ENCODE data around the gene KDM1A.

KDM1A gene

GRCh38 chr1:23019863-23020625 is 776 bp downstream of the KDM1A start:
- DNase-seq (ENCODE audit: low read depth) = no peak
- peak overlapping the region; percentile 66 for H3K4me3 ChIP-seq (ENCODE audit: low read depth, low read length)
- no peak for TF ChIP-seq CTCF (IDR thresholded peaks at IDR 0.05; ENCODE audit: low read depth, low read length, missing control alignments)
- in situ Hi-C loops (cut with HindIII; ENCODE audit: low sequenced_read_pairs) = no loop called here

GRCh38 chr1:23020706-23021405 is 1.6 kb downstream of the KDM1A start:
- H3K4me3 ChIP-seq (ENCODE audit: low read depth, low read length) = peak overlapping the region; percentile 66
- TF ChIP-seq CTCF (IDR thresholded peaks at IDR 0.05; ENCODE audit: low read depth, low read length, missing control alignments) = no peak
- in situ Hi-C loops (cut with HindIII; ENCODE audit: low sequenced_read_pairs) = no loop called here
- DNase-seq (ENCODE audit: low read depth) = no peak

DNA sequence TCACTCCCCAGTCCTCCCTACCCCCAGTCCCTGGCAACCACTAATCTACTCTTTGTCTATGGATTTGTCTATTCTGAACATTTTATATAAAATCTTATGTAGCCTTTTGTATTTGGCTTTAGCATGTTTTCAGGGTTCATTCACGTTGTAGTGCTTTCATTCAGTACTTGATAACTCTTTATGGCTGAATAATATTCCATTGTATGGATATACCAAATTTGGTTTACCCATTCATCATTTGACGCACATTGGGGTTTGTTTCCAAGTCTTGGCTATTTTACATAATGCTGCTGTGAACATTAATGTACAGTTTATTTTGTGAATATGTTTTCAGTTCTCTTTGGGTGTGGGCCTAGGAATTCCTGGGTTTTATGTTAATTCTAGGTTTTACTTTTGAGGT is 2.6 kb downstream of the KDM1A start:
- no peak overlapping the region for H3K4me3 ChIP-seq (ENCODE audit: low read depth, low read length)
- in situ Hi-C loops (cut with HindIII; ENCODE audit: low sequenced_read_pairs) = no loop called here
- DNase-seq (ENCODE audit: low read depth) = no peak
- no peak for TF ChIP-seq CTCF (IDR thresholded peaks at IDR 0.05; ENCODE audit: low read depth, low read length, missing control alignments)

- in situ Hi-C loops (cut with HindIII; ENCODE audit: low sequenced_read_pairs) = no loop called here
- no peak for TF ChIP-seq CTCF (IDR thresholded peaks at IDR 0.05; ENCODE audit: low read depth, low read length, missing control alignments)
- H3K4me3 ChIP-seq (ENCODE audit: low read depth, low read length) = no peak overlapping the region
- no peak for DNase-seq (ENCODE audit: low read depth)
Observed at GRCh38 chr1:23023174-23023845, 4.0 kb downstream of the KDM1A start.

DNA sequence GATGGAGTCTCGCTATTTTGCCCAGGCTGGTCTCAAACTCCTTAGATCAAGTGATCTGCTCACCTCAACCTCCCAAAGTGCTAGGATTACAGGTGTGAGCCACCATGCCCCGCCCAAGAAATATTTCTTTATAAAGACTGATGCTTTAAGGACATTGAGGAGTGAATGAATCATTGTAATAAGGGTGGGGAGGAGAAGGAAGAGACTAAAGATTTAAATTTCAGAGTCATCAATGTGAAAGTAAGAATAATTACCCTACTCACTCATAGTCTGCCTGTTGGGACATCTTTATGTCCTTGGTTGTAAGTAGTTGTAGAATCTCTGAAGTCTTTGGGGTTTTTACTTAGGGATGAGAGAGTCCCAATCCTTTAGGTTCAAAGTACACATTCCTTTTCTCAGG is 7.3 kb downstream of the KDM1A start:
- DNase-seq (ENCODE audit: low read depth) = no peak
- TF ChIP-seq CTCF (IDR thresholded peaks at IDR 0.05; ENCODE audit: low read depth, low read length, missing control alignments) = no peak
- in situ Hi-C loops (cut with HindIII; ENCODE audit: low sequenced_read_pairs) = no loop called here
- H3K4me3 ChIP-seq (ENCODE audit: low read depth, low read length) = no peak overlapping the region

DNA sequence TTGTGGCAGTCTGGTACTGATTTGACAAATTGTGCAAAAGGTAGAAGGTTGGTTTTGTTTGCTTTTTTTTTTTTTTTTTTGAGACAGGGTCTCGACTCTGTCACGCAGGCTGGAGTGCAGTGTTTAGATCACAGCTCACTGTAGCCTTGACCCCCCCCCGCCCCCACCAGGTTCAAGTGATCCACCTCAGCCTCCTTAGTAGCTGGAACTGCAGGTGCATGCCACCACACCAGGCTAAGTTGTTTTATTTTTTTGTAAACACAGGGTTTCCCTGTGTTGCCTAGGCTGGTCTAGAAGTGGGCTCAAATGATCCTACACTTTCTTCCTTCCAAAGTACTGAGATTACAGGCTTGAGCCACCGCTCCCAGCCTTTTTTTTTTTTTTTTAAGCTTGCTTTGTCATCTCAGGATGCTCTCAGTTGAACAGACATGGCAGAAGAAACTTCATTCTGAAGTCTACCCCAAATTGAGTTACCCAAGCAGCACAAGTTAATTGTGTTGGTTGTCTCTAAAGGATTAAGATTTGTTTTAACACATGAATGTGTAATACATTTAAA is 8.2 kb downstream of the KDM1A start:
- no peak for DNase-seq (ENCODE audit: low read depth)
- no peak overlapping the region for H3K4me3 ChIP-seq (ENCODE audit: low read depth, low read length)
- TF ChIP-seq CTCF (IDR thresholded peaks at IDR 0.05; ENCODE audit: low read depth, low read length, missing control alignments) = no peak
- in situ Hi-C loops (cut with HindIII; ENCODE audit: low sequenced_read_pairs) = no loop called here
